Activated CD4-positive, CD25-positive, alpha-beta regulatory T cell (primary cell): ENCODE measurements around the gene HOXB2.
"Not testable (repeated sequence)": the region's sequence is repeated elsewhere in the genome, so short reads cannot be mapped to it uniquely, and the experiment has no call there.

Experiments
- DNase-seq, 4 experiments: peaks; one replicate each; lab custom pipeline; 2025; lab: John Stamatoyannopoulos, UW

HOXB2 gene

GRCh38 chr17:48514477-48514876 lies 30.4 kb downstream of the HOXB2 start:
- no peak for DNase-seq

GRCh38 chr17:48513666-48514455 lies 31.0 kb downstream of the HOXB2 start:
- DNase-seq, result no peak

GRCh38 chr17:48513097-48513496 lies 31.8 kb downstream of the HOXB2 start:
- DNase-seq, result no peak

GRCh38 chr17:48510761-48511604 lies 33.9 kb downstream of the HOXB2 start:
- peak in 2 of 4 experiments; percentile 19 to 30 for DNase-seq

DNA sequence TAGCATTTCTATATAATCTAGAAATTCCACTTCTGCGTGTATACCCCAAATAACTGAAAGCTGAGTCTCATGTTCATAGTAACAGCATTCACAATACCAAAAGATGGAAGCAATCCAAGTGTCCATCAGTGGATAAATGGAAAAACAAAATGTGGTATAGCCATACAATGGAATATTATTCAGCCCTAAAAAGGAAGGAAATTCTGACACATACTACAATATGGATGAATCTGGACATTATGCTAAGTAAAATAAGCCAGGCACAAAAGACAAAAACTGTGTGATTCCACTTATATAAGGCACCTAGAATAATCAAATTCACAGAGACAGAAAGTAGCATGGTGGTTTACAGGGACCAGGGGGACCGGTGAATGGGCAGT lies 34.5 kb downstream of the HOXB2 start:
- DNase-seq, result no peak

- not testable (repeated sequence) for DNase-seq
These were observed 35.2 kb downstream of the HOXB2 start for GRCh38 chr17:48509708-48510107.

DNA sequence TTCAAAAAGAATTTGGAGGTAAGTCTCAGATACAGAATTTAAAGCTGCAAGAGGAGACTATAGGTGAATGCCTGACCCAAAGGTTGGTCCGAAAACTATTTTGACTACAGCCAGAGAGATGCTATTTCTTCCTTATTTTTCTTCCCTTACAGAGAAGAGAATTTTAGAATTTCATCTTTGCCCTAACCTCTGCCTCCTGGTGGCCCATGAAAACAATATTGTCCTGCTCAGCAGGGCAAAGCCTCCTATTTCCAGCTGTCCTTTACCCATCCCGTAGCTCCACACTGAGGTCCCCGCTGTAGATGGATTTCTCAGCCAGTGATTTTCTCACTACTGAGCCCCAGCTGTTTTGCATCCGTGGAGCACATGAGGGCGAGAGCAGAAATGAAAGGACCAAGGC lies 38.7 kb downstream of the HOXB2 start:
- DNase-seq, result no peak

DNA sequence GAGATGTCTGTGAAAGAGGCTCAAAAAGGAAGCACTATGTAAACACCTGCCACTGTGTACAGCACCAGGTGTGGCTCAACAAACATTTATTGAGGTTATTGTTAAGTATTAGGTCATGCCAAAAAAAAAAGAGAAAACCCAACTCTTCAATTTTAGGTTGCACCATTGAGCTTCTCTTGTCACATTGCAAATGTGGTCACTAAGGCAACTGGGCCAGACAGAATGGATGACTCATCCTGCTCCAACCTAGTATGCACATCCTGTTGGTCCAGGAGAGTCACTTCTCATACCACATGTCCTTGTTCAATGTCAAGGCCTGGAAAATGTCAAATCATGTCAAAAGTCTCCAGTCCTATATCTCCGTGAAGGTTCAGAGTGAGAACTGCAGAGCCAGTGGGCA lies 39.1 kb downstream of the HOXB2 start:
- DNase-seq, result peak in 2 of 4 experiments; percentile 12 to 13

- DNase-seq, result no peak
These were observed 40.0 kb downstream of the HOXB2 start for GRCh38 chr17:48504953-48505352.

GRCh38 chr17:48503747-48504146 lies 41.2 kb downstream of the HOXB2 start:
- no peak for DNase-seq

DNA sequence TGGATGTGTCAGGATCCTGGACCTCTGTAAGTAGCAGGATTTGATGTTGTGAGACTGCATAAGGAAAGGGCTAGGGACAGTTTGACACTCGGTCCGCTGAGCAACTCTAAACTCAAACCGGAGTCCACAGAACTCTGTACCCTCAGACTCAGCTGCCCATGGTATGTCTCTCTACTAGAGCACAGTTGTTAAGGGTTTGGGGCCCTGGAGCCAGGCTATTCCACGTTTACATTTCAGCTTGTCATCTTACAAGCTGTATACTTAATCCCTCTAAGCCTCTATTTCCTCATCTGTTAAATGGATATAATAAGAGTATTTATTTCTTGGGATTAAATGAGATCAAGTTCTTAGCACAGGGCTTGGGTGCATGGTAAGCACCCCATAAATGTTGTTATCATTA lies 42.0 kb downstream of the HOXB2 start:
- DNase-seq, result no peak

- no peak for DNase-seq
These were observed 42.6 kb downstream of the HOXB2 start for GRCh38 chr17:48502312-48502711.

- DNase-seq, result no peak
These were observed 44.2 kb downstream of the HOXB2 start for GRCh38 chr17:48500435-48501426.

- no peak for DNase-seq
These were observed 45.0 kb downstream of the HOXB2 start for GRCh38 chr17:48499735-48500434.

DNA sequence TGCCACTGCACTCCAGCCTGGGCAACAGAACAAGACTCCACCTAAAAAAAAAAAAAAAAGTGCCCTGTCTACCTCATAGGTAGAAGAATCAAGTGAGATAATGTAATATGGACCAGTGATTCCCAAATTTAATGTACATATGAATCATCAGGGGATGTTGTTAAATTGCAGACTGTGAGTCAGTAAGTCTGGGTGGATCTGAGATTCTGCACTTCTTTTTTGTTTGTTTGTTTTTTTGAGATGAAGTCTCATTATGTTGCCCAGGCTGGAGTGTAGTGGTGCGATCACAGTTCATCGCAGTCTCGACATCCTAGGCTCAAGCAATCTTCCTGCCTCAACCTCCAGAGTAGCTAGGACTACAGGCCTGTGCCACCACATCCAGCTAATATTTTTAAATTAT lies 45.7 kb downstream of the HOXB2 start:
- DNase-seq, result no peak

DNA sequence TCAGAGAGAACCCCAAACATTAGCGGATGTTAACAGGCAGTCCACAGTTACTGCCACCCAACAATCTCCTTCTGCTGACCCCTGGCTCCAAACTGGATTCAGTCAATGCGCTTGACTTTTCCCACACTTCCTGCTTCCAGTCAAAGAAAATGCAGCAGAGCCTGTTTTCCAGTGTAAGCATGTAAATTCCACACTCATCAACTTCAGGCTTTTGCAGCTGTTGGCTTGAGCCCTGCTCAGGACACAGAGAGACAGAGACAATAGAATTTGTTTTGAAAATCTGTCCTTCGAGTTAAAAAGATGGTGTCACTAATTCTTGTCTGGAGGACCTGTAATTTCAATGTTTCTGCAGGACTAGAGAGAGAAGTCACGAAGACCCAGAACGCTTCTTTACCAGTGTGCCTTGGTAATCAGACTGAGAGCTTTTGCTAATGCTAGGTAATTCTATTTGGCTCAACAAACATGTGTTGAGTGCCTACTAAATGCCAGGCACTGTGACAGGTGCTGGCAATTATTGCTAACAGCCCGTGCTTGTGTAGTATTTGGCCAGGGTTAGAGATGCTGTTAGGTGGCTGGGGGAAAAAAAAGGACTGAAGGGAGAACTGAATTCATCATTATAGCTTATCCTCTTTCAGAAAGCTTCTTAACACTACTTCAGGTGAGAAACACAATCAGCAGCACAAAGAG lies 46.6 kb downstream of the HOXB2 start:
- no peak for DNase-seq

DNA sequence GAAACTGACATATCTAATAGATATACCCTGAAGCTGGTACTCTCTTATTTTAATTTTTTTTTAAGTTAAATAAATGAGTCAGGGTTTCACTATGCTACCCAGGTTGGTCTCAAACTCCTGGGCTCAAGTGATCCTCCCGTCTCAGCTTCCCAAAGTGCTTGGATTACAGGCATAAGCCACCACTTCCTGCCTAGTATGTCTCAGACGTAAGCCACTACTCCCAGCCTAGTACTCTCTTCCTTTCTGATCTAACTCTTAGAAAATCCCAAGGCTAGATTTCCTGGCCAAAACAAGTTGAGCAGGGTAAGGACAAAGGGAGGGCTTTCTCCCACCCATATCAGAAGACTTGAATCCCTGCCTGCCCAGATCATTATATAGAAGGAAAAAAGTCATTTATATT lies 47.8 kb downstream of the HOXB2 start:
- DNase-seq, result no peak

GRCh38 chr17:48494335-48494734 lies 50.6 kb downstream of the HOXB2 start:
- no peak for DNase-seq
